DND-41 (cell line): Measurements from ENCODE around the gene WRAP53.

Source experiments
- CTCF ChIP-seq: IDR thresholded peaks from 2 replicates; pipeline ENCODE4 v1.5.1; 2012; ENCODE audit warnings: borderline replicate concordance, low read length, moderate library complexity, mild to moderate bottlenecking; ENCODE audit not compliant: poor library complexity, severe bottlenecking; ENCODE audit errors: extremely low read depth
- EZH2 ChIP-seq: IDR thresholded peaks from 3 replicates; pipeline ENCODE4 v1.6.1; 2012; ENCODE audit warnings: borderline replicate concordance, low read depth, mild to moderate bottlenecking, moderate library complexity, low read length, inconsistent platforms; ENCODE audit not compliant: severe bottlenecking

GRCh38 chr17:7711051-7711755, 22.9 kb downstream of the WRAP53 start:
- peak; percentile 37 for TF ChIP-seq CTCF
- TF ChIP-seq EZH2 = no peak
